GM18499 (cell line): ENCODE results near the gene ZBP1.

Source experiments
- ATAC-seq: cut with Tn5 transposase; IDR thresholded peaks from one replicate; pipeline ENCODE4 v1.9.1; 2021; ENCODE audit warnings: moderate number of reproducible peaks; ENCODE audit not compliant: insufficient read depth, unreplicated experiment

Gene ZBP1

DNA sequence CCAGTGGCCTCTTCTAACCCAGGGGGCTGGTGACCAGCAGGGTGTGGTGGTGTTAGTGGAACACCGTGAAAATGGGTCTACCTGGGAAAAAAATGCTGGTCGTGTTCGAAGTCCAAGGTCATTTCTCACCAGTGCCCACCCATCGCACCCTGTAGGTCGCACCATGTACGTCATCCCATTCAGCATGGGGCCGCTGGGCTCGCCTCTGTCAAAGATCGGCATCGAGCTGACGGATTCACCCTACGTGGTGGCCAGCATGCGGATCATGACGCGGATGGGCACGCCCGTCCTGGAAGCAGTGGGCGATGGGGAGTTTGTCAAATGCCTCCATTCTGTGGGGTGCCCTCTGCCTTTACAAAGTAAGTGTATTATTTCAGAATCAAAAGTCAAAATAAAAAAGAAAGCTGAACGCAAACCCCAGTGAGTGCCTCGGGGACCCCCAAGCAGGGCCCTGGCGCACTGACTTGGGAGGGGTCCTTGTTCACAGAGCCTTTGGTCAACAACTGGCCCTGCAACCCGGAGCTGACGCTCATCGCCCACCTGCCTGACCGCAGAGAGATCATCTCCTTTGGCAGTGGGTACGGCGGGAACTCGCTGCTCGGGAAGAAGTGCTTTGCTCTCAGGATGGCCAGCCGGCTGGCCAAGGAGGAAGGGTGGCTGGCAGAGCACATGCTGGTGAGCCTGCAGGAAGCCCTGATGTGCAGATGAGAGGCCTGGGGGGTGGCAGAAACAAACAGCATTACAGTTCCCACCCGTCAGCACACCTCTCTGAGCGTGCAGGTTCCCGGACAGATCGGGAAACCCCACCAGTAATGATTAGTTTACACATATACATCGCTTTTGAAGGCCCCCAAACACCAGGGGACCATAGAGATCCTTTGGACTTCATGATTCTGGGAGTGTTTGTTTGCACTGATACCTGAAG is 57.4 kb downstream of the ZBP1 start:
- no peak for ATAC-seq

DNA sequence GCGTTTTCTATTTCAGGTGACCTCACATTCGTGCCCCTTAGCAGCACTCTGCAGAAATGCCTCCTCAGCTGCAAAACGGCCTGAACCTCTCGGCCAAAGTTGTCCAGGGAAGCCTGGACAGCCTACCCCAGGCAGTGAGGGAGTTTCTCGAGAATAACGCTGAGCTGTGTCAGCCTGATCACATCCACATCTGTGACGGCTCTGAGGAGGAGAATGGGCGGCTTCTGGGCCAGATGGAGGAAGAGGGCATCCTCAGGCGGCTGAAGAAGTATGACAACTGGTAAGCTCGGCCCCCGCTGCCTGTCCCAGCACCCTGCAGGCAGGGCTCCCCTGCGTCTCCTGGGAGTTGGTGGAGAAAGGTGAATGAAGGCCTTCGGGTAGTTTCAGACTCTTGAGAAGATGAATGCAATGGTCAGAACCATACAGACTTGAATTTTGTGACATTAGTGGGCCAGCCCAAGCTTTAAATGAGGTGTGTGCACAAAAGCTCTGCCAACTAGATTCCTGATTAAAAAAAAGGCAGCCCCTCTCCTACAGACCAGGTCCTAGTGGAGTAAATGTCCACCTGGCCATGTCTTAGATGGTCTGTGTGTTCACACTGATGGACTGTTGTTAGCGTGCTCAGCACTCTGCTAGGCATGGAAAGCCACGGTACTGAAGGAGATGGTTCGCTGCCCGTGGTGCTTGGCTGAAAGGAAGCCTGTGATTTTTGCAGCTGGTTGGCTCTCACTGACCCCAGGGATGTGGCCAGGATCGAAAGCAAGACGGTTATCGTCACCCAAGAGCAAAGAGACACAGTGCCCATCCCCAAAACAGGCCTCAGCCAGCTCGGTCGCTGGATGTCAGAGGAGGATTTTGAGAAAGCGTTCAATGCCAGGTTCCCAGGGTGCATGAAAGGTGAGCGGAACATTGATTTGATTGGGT is 58.6 kb downstream of the ZBP1 start:
- ATAC-seq: no peak

DNA sequence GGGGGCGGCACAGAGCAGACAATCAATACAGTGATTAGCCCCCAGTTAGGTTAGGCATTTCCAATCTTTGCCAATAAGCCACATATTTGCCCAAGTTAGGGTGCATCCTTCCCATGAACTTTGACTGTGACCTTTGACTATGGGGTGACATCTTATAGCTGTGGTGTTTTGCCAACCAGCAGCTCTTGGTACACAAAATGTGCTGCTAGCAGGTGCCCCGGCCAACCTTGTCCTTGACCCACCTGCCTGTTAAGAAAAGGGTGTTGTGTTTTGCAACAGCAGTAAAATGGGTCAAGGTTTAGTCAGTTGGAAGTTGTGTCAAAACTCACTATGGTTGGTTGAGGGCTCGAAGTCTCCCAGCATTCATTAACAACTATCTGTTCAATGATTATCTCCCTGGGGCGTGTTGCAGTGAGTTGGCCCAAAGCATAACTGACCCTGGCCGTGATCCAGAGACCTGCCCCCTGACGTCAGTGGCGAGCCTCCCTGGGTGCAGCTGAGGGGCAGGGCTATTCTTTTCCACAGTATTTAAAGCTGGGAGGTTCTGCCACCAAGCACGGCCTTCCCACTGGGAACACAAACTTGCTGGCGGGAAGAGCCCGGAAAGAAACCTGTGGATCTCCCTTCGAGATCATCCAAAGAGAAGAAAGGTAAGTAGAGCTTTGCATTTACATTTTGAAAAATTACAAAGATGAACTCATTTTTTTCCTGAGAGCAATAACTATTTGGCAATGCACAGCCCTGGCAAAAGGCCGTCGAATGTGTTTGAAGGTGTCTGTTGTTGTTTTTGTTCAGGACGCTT is 59.5 kb downstream of the ZBP1 start, which contains the start of gene PCK1:
PCK1 (plus strand) TSS at position 557 of the 802 bp plus-strand sequence. CDS start 302 bp downstream, outside the sequence.
- ATAC-seq: no peak

DNA sequence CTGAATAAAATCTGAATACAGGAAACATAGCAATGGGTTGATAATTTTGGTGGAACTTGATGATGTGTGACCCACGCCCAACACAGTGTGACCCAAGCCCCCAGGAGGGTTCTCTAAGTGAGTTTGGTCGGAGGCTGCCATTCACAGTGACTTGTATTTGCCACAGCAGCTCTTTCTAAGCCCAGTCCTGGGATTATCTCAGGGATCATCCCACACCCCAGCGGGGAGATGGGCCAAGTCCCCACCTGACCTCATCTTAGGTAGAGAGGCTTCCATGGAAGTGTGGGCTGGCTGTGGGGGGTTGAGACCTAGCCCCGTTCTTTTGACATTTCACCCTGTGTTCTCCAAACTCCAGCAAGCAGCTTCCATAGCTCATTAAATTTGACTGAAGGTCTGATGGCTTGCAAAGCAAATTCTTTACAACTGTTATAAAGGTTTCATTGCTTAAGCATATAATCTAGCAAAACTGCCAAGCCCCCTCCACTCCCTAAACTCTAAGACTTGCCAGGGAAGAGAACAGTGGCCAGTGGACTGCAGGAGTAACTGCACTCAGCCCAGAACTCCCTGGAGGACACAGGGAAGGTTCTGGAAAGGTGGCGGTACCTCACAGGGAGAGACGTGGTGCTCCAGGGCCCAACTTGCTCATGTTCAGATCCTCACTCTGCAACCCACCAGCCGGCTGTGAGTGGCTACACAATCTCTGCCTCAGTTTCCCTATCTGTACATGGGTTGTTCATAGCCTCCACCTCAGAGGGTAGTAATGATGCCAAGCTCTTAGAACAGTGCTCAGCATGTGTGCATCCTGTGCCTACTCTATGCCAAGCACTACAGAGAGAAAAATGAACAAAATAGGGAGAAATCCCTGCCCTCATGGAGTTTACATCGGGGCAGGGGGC is 60.3 kb downstream of the ZBP1 start:
- no peak for ATAC-seq

DNA sequence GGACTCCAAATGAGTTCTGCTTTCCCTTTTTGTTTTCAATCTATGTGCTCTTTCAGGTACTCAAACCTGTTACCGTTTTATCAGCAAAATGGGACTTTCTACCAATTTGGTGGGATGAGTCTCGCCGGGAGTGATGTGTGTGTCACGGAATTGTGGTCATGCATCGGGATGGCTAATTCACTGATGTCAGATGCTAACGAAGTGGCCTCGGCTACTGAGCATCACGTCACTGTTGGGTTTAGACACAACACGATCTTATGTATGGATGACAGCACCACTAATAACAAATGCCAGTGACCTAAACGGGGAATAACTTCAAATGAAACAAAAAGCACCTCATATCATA is 61.0 kb downstream of the ZBP1 start:
- ATAC-seq: no peak

DNA sequence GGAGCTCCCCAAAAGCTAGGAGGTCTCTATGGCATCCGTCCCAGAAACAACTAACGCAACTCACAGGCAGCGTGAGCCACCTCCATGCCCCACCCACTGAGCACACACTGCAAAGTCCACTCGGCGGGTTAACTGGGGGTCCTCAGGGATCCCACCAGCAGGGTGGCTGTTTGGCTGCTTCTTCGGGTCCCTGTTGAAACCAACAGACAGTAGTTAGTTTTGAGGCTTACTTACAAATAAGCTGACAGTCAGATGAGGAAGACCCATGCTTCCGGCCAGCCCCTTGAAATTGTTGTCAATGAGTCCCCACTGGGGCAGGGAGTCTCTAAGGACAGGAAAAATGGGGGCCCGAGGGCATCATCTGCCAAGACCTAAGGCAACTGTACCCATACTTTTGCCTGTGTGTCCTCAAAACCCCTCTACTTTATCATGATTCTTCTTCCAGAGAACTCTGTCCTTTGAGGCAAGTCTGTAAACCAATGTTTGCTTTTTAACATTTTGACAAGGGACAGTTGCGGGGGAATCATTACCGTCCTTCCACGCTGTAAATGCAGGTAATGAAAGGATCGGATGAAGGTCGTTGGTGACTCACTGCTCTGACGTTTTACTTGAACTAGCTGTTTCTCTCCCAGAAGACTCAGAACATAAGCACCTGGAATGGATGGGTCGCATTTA is 61.5 kb downstream of the ZBP1 start:
- no peak for ATAC-seq

DNA sequence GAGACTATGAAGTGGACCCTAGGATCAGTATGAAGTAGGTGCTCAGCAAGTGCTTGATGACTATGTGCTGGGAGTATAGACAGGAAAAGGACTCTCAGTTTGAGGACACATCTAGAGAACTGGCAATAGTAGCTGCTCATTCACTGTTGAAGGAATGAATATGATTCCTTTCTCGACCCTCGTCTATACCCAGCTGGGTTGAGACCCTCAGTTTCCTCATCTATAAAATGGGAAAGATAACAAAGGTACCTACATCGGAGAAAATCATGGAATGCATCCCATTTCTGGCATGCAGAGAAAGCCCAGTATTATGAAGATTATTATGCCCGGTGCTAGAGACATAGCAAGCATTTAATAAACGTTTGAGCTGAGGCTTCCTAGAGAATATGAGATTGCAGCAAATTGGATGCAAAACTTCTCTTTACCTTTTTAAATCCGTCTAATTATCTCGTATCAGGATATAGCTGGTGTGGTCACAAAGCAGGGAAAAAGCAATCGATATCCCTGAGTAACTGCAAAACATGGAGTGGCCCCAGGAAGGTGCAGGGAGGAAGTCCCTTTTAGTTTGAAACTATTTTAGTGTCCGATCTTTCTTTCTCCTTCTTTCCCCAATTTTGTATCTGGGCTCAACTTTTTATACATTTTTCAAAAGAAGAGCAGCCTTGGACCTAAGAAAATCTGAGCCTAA is 62.2 kb downstream of the ZBP1 start:
- no peak for ATAC-seq

DNA sequence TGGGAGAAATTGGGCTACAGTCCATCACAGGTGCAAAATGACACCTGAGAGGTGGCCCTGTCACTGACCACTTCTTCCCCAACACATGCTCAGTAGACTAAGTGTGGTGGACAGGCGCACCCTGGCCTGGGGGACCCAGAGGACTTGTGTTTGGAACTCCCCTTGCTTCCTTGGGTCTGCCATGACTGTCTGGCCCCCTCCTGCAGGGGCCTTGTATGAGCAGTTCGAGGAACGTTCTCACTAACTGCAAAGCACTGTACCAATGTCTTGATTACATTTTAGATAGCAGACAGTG is 63.3 kb downstream of the ZBP1 start:
- no peak for ATAC-seq

DNA sequence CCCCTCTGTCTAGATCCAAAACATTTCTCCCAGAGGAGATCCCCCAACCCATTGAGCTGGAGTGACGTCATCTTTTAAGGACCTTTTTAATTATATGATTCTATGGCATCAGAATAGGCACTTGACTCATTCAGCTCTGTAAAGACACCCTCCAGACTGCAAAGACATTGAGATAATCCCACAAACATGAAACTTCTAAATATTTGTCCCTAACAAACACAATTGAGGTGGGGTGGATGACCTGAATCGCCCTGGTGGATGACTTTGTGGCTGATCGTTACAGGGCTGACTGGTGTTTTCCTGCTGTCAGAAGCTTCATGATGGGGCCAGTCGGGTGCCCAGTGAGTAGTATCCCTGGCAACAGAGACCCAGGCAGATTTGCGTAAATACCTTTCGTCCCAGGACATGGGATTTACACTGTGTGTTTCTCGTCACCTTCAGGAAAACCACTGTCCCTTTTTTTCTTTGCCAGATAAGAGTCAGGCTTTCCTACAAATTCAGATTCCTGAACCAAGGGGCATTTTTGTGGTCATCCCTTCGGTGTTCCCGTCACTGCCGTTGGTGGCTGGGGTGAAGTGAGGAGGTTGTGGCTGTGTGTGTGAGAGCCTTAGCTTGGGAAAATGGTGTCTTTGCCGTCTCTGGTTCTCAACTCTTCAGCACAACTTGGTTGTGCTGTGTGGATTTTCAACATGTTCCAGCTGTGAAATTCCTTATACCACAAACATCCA is 64.6 kb downstream of the ZBP1 start:
- ATAC-seq: no peak
